HUDEP-2 (cell line): Measurements from ENCODE around the gene BMPER.
A peak's percentile ranks its signal among the peaks of the same experiment; 100 is the strongest.

ENCODE experiments used
- DNase-seq, 76 experiments: peaks; one replicate each; lab custom pipeline; 2025; ENCODE audit not compliant: unreplicated experiment in 76 of 76; lab: John Stamatoyannopoulos, UW

Gene BMPER

GRCh38 chr7:34130558-34131295 lies 225.4 kb downstream of the BMPER start:
- no peak for DNase-seq

- no peak for DNase-seq
Observed at GRCh38 chr7:34131371-34131770, 226.0 kb downstream of the BMPER start.

- no peak for DNase-seq
Observed at GRCh38 chr7:34133356-34133982, 228.1 kb downstream of the BMPER start.

GRCh38 chr7:34133983-34134782 lies 228.8 kb downstream of the BMPER start:
- peak in 37 of 76 experiments; percentile 3 to 57 (median 19) for DNase-seq

- DNase-seq: no peak
Observed at GRCh38 chr7:34135924-34136323, 230.6 kb downstream of the BMPER start.

GRCh38 chr7:34136698-34137097 lies 231.4 kb downstream of the BMPER start:
- DNase-seq: no peak

GRCh38 chr7:34137176-34137575 lies 231.8 kb downstream of the BMPER start:
- DNase-seq: no peak

- DNase-seq: no peak
Observed at GRCh38 chr7:34138483-34138882, 233.1 kb downstream of the BMPER start.

- DNase-seq: no peak
Observed at GRCh38 chr7:34139086-34139485, 233.7 kb downstream of the BMPER start.

- no peak for DNase-seq
Observed at GRCh38 chr7:34140066-34140465, 234.7 kb downstream of the BMPER start.

GRCh38 chr7:34143402-34143801 lies 238.1 kb downstream of the BMPER start:
- no peak for DNase-seq

- no peak for DNase-seq
Observed at GRCh38 chr7:34145603-34146002, 240.3 kb downstream of the BMPER start.

- DNase-seq: no peak
Observed at GRCh38 chr7:34153656-34154270, 248.4 kb downstream of the BMPER start.

GRCh38 chr7:34155220-34155908 lies 250.0 kb downstream of the BMPER start:
- no peak for DNase-seq

- DNase-seq: no peak
Observed at GRCh38 chr7:34156336-34156735, 251.0 kb downstream of the BMPER start.

GRCh38 chr7:34157137-34157536 lies 251.8 kb downstream of the BMPER start:
- no peak for DNase-seq

GRCh38 chr7:34158368-34159153 lies 253.2 kb downstream of the BMPER start:
- DNase-seq: peak in 2 of 76 experiments; percentile 1 to 5

GRCh38 chr7:34160261-34160752 lies 255.0 kb downstream of the BMPER start:
- no peak for DNase-seq

GRCh38 chr7:34162027-34162565 lies 256.8 kb downstream of the BMPER start:
- no peak for DNase-seq
